ENCODE data around the gene CCDC149.

- TF ChIP-seq CEBPB (IDR thresholded peaks at IDR 0.05; ENCODE audit: low read depth, low read length) (no peak), RAD21 (IDR thresholded peaks at IDR 0.05; ENCODE audit: low read length) (no peak), POLR2A (IDR thresholded peaks at IDR 0.05; ENCODE audit: low read depth, low read length) (no peak), CTCF (conservative IDR thresholded peaks at IDR 0.05; ENCODE audit: low read depth, low read length) (no peak), FOS (IDR thresholded peaks at IDR 0.05; ENCODE audit: low read depth, low read length) (no peak), MAZ (IDR thresholded peaks at IDR 0.05; ENCODE audit: borderline replicate concordance, low read depth, low read length) (no peak)
These were observed 114.7 kb downstream of the CCDC149 start for GRCh38 chr4:24798036-24798610.

Data from IMR-90 (cell line).